Ectodermal cell (in vitro differentiated cells): Measurements from ENCODE around the gene NRF1.
"Not testable (repeated sequence)": the region's sequence is repeated elsewhere in the genome, so short reads cannot be mapped to it uniquely, and the experiment has no call there.

Source experiments
- H3K27ac ChIP-seq: 2 replicates; pipeline ENCODE4 v1.7.0; 2013; ENCODE audit warnings: mild to moderate bottlenecking, low read depth, low read length; ENCODE audit not compliant: insufficient read depth, poor library complexity, severe bottlenecking
- H3K27me3 ChIP-seq: 2 replicates; pipeline ENCODE4 v1.7.0; 2013; ENCODE audit warnings: mild to moderate bottlenecking, low read length; ENCODE audit not compliant: insufficient read depth, control insufficient read depth, poor library complexity, severe bottlenecking
- H3K36me3 ChIP-seq: one replicate; pipeline ENCODE4 v1.7.0; 2013; ENCODE audit warnings: low read length; ENCODE audit not compliant: control insufficient read depth, insufficient read depth
- H3K4me1 ChIP-seq: one replicate; pipeline ENCODE4 v1.7.0; 2013; ENCODE audit warnings: low read length; ENCODE audit not compliant: control insufficient read depth, insufficient read depth
- H3K4me3 ChIP-seq: 2 replicates; pipeline ENCODE4 v1.7.0; 2013; ENCODE audit warnings: low read depth, low read length, control low read depth; ENCODE audit not compliant: insufficient read depth
- H3K9me3 ChIP-seq: 2 replicates; pipeline ENCODE4 v1.7.0; 2013; ENCODE audit warnings: mild to moderate bottlenecking, low read length, moderate library complexity; ENCODE audit not compliant: control insufficient read depth
- WGBS, 2 experiments: methylation state at CpG; one replicate each; pipeline ENCODE4 v1.1.7; 2013; ENCODE audit warnings: missing lambda C conversion rate in 2 of 2; 5-methylcytosine and 5-hydroxymethylcytosine counted together

Gene NRF1

DNA sequence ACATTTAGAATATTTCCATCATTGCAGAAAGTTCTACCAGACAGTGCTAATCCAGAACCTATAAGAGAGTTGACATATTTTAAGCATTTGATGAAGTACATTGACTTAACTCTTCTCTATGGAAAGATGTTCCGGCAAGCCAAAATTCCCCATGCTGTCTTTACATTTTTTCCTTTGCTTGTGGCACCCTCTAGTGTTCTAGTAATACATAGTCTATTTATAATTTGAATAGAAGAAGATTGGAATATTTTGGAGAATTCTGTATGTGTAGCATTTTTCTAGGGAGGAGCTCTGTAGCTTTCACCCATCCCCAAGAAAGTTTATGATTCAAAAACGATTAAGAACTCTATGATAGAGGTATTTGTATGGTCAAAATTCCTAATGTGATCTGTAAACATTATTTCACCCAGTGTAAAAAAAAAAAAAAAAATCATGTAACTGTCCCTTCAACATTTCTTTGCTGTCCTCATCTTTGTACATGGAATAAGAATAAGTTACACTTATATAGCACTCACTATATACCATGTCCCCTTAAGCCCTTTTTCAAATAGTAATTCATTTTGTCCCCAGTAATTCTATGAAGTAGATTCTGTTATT lies 33.2 kb downstream of the NRF1 start:
- H3K9me3 ChIP-seq = no peaks in the 10 kb centered on the region
- peaks cover 24% of the 10 kb centered on the region for H3K4me1 ChIP-seq
- no peak overlapping the region for H3K27ac ChIP-seq
- no peak overlapping the region for H3K4me3 ChIP-seq
- H3K36me3 ChIP-seq = no peaks in the 10 kb centered on the region
- WGBS, 2 experiments = 100% methylated on average over 2 of the region's 2 CpGs; no CpG with 5 or more reads in 1 of the 2 experiments
- H3K27me3 ChIP-seq = no peaks in the 10 kb centered on the region

DNA sequence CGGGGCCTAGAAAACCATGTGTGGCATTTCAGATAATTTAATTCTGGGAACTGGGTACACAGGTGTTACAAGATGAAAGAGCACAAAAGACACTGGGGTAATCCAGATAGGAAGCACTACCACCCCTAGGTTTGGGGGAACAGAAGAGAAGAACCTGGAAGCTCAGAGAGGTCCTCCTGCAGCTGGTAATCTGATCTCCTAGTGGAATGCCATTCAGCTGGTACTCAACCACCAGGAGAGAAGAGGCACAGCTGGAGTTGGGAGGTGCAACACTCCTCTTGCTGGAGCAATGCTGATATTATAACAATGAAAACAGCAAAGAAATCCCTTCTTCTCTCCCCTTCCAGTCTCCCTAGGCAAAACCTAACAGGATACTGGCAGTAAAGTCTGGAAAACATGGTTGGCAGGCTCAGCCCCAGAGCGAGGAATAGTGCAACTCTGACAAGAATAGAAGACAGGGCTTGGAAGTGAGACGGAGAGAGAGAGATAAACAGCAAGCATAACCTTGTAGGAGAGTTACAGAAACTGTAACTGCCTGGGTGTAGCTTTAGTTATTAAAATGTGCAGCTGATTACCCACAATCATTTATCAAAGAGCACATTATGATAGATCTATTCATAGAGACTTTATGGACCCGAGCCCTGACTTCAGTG lies 35.0 kb downstream of the NRF1 start:
- peak overlapping the region; percentile 71 for H3K27ac ChIP-seq
- 73 to 75% methylated on average over 4 of the region's 4 CpGs for WGBS, 2 experiments
- no peaks in the 10 kb centered on the region for H3K36me3 ChIP-seq
- no peaks in the 10 kb centered on the region for H3K27me3 ChIP-seq
- H3K4me1 ChIP-seq = peaks cover 29% of the 10 kb centered on the region
- H3K4me3 ChIP-seq = no peak overlapping the region
- no peaks in the 10 kb centered on the region for H3K9me3 ChIP-seq

GRCh38 chr7:129649128-129649690 lies 37.7 kb downstream of the NRF1 start:
- no peak overlapping the region for H3K4me3 ChIP-seq
- 0 to 43% methylated on average over 1 of the region's 1 CpG for WGBS, 2 experiments
- peaks cover 16% of the 10 kb centered on the region for H3K4me1 ChIP-seq
- H3K9me3 ChIP-seq = no peaks in the 10 kb centered on the region
- H3K36me3 ChIP-seq = no peaks in the 10 kb centered on the region
- no peaks in the 10 kb centered on the region for H3K27me3 ChIP-seq
- no peak overlapping the region for H3K27ac ChIP-seq

GRCh38 chr7:129650056-129650758 lies 38.7 kb downstream of the NRF1 start:
- no peaks in the 10 kb centered on the region for H3K36me3 ChIP-seq
- peaks cover 16% of the 10 kb centered on the region for H3K4me1 ChIP-seq
- no peak overlapping the region for H3K4me3 ChIP-seq
- H3K27ac ChIP-seq = no peak overlapping the region
- WGBS, 2 experiments = 96 to 100% methylated on average over 4 of the region's 5 CpGs
- H3K27me3 ChIP-seq = no peaks in the 10 kb centered on the region
- H3K9me3 ChIP-seq = no peaks in the 10 kb centered on the region

DNA sequence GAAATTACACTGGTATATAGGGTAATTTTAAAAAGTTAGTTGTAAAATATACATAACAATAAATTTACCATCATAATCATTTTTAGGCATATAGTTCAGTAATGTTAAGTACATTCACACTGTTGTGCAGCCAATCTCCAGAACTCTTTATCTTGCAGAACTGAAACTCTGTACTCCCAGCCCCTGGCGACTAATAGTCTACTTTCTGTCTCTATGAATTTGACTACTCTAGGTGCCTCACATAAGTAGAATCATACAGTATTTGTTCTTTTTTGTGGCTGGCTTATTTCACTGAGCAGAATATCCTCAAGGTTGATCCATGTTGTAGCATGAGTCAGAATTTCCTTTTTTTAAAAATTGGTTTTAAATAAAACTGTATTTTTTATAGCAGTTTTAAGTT lies 41.4 kb downstream of the NRF1 start:
- Histone ChIP-seq H3K27ac (no peak overlapping the region), H3K27me3 (no peaks in the 10 kb centered on the region), H3K4me3 (no peak overlapping the region), H3K4me1 (peaks cover 7% of the 10 kb centered on the region), H3K36me3 (peaks cover 10% of the 10 kb centered on the region), H3K9me3 (no peaks in the 10 kb centered on the region)
- 88 to 100% methylated on average over 1 of the region's 1 CpG for WGBS, 2 experiments

DNA sequence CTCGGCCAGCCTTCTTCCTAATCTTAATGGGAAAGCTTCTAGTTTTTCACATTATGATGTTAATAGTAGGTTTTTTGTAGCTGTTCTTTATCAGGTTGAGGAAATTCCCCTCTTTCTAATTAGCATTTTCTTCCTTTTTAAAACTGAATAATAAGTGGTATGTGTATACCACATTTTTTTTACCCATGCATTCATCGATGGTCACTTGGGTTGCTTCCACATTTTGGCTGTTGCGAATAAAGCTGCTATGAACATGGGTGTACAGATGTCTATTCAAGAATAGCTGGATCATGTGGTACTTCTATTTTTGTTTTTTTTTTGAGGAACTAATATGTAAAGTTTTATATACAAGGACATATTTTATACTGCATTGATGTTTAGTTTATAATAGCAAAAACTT lies 44.3 kb downstream of the NRF1 start:
- Histone ChIP-seq H3K27ac (no peak overlapping the region), H3K36me3 (peaks cover 37% of the 10 kb centered on the region), H3K4me1 (peaks cover 7% of the 10 kb centered on the region), H3K9me3 (no peaks in the 10 kb centered on the region), H3K27me3 (no peaks in the 10 kb centered on the region), H3K4me3 (no peak overlapping the region)
- 91 to 100% methylated on average over 3 of the region's 3 CpGs for WGBS, 2 experiments

DNA sequence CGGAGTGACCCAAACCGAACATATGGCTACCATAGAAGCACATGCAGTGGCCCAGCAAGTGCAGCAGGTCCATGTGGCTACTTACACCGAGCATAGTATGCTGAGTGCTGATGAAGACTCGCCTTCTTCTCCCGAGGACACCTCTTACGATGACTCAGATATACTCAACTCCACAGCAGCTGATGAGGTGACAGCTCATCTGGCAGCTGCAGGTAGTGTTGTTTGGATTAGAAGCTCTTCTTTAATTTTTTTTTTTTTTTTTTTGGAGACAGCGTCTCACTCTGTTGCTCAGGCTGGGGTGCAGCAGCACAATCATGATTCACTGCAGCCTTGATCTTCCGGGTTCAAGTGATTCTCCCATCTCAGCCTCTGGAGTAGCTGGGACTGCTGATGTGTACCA lies 45.8 kb downstream of the NRF1 start:
- Histone ChIP-seq H3K27me3 (no peaks in the 10 kb centered on the region), H3K4me3 (no peak overlapping the region), H3K9me3 (peaks cover 2% of the 10 kb centered on the region), H3K4me1 (no peaks in the 10 kb centered on the region), H3K36me3 (peaks cover 52% of the 10 kb centered on the region), H3K27ac (no peak overlapping the region)
- WGBS, 2 experiments = 94 to 99% methylated on average over 8 of the region's 8 CpGs

DNA sequence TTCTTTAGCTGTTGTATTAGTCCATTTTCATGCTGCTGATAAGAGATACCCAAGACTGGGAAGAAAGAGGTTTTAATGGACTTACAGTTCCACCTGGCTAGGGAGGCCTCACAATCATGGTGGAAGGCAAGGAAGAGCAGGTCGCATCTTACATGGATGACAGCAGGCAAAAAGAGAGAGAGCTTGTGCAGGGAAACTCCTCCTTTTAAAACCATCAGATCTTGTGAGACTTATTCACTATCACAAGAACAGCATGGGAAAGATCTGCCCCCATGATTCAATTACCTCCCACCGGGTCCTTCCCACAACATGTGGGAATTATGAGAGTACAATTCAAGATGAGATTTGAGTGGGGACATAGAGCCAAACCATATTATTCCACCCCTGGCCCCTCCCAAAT lies 48.4 kb downstream of the NRF1 start:
- not testable (repeated sequence) for H3K4me1 ChIP-seq, H3K4me3 ChIP-seq, H3K27ac ChIP-seq, H3K27me3 ChIP-seq, H3K9me3 ChIP-seq
- H3K36me3 ChIP-seq = peaks cover 53% of the 10 kb centered on the region
- 69 to 76% methylated on average over 2 of the region's 2 CpGs for WGBS, 2 experiments

DNA sequence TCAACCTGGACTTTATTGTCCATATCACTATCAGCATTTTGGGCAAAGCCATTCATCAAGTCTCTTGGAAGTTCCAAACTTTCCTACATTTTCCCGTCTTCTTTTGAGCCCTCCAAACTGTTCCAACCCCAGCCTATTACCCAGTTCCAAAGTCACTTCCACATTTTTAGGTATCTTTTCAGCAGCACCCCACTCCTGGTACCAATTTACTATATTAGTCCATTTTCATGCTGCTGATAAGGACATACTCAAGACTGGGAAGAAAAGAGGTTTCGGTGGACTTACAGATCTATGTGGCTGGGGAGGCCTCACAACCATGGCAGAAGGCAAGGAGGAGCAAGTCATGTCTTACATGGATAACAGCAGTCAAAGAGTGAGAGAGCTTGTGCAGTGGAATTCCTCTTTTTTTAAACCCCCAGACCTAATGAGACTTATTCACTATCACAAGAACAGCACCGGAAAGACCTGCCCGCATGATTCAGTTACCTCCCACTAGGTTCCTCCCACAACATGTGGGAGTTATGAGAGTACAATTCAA lies 50.2 kb downstream of the NRF1 start:
- Histone ChIP-seq H3K4me3 (no peak overlapping the region), H3K9me3 (peaks cover 2% of the 10 kb centered on the region), H3K27ac (no peak overlapping the region), H3K27me3 (no peaks in the 10 kb centered on the region), H3K36me3 (peaks cover 53% of the 10 kb centered on the region), H3K4me1 (no peaks in the 10 kb centered on the region)
- WGBS, 2 experiments = 94 to 99% methylated on average over 4 of the region's 4 CpGs

DNA sequence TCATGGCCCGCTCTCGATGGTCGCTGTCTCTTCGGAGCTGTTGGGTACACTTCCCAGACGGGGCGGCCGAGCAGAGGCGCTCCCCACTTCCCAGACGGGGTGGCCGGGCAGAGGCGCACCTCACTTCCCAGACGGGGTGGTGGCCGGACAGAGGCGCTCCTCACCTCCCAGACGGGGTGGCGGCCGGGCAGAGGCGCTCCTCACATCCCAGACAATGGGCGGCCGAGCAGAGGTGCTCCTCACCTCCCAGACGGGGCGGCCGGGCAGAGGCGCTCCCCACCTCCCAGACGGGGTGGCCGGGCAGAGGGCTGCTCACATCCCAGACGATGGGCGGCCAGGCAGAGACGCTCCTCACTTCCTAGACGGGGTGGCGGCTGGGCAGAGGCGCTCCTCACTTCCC lies 51.7 kb downstream of the NRF1 start:
- H3K36me3 ChIP-seq = peaks cover 41% of the 10 kb centered on the region
- H3K27ac ChIP-seq, H3K9me3 ChIP-seq, H3K4me3 ChIP-seq, H3K27me3 ChIP-seq, H3K4me1 ChIP-seq: not testable (repeated sequence)
- 95% methylated on average over 32 of the region's 32 CpGs for WGBS, 2 experiments
